ENCODE measurements around the gene TLK1.

TLK1 gene

GRCh38 chr2:170966648-170967396 lies 193.9 kb downstream of the TLK1 start:
- no peak for DNase-seq (ENCODE audit: extremely low read depth, low read depth)
- no peak; the same call in none of the 2 replicates for TF ChIP-seq CTCF (IDR thresholded peaks at IDR 0.05; ENCODE audit: low read depth, low read length)

- no peak for TF ChIP-seq CTCF (IDR thresholded peaks at IDR 0.05; ENCODE audit: low read depth, low read length)
- no peak for DNase-seq (ENCODE audit: extremely low read depth, low read depth)
Observed at GRCh38 chr2:170965446-170966225, 195.1 kb downstream of the TLK1 start.

- no peak for DNase-seq (ENCODE audit: extremely low read depth, low read depth)
- no peak for TF ChIP-seq CTCF (IDR thresholded peaks at IDR 0.05; ENCODE audit: low read depth, low read length)
Observed at GRCh38 chr2:170963386-170963785, 197.3 kb downstream of the TLK1 start.

GRCh38 chr2:170953941-170954340 lies 206.8 kb downstream of the TLK1 start:
- no peak for TF ChIP-seq CTCF (IDR thresholded peaks at IDR 0.05; ENCODE audit: low read depth, low read length)
- DNase-seq (ENCODE audit: extremely low read depth, low read depth): no peak

GRCh38 chr2:170950221-170950761 lies 210.4 kb downstream of the TLK1 start:
- TF ChIP-seq CTCF (IDR thresholded peaks at IDR 0.05; ENCODE audit: low read depth, low read length): no peak
- DNase-seq (ENCODE audit: extremely low read depth, low read depth): no peak

- TF ChIP-seq CTCF (IDR thresholded peaks at IDR 0.05; ENCODE audit: low read depth, low read length): no peak
- no peak for DNase-seq (ENCODE audit: extremely low read depth, low read depth)
Observed at GRCh38 chr2:170949415-170949814, 211.3 kb downstream of the TLK1 start.

GRCh38 chr2:170944545-170944944 lies 216.1 kb downstream of the TLK1 start:
- DNase-seq (ENCODE audit: extremely low read depth, low read depth): no peak
- no peak for TF ChIP-seq CTCF (IDR thresholded peaks at IDR 0.05; ENCODE audit: low read depth, low read length)
